ENCODE data around the gene KCNQ4. TPM values are rescaled to one million over a fixed set of nuclear protein-coding genes. Genes with fewer than 3 reads are reported as not detected.
A peak's percentile ranks its signal among the peaks of the same experiment; 100 is the strongest.

Gene KCNQ4
- total and polyA plus RNA-seq, 2 of the 4 experiments (the other 2 are of a cell fraction): 0.07 TPM; not detected in 1

DNA sequence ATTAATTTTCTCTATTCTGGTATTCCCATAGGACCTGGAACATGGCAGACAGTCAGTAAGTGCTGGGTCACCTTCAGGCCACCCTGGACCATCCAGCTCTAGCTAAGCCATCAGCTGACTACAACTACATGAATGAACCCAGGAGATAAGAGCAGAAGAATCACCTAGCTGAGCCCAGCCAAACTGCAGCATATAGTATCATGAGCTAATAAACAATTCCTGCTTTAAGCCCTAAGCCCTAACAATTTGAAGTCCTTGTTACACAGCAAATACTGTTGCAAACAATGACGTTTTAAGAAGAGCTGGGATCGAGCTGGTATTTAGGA, 92.8 kb downstream of the KCNQ4 start:
- H3K79me1 ChIP-seq (ENCODE audit: low read depth in 1 of 2, low read length in 2 of 2): no peaks in the 10 kb centered on the region; a peak in 2 of 4 replicates
- DNase-seq: no peak
- no peak overlapping the region for H3K9ac ChIP-seq (ENCODE audit: low read depth, low read length)
- intact Hi-C loops (cut with micrococcal nuclease) (no loop called here), in situ Hi-C loops (cut with MboI; ENCODE audit: low sequenced_read_pairs) (no loop called here), dilution Hi-C loops (cut with HindIII; ENCODE audit: low sequenced_read_pairs, unreplicated experiment) (no loop called here)
- H3K14ac ChIP-seq (replicated peaks; ENCODE audit: low read depth, low read length): peak overlapping the region; percentile 53
- H3K9me3 ChIP-seq (ENCODE audit: control insufficient read depth, insufficient read depth, low read length): peaks cover 4% of the 10 kb centered on the region; the same call in 1 of the 2 replicates
- POLR2A ChIA-PET (ENCODE audit: unreplicated experiment): no interaction called here
- H3K36me3 ChIP-seq (ENCODE audit: control insufficient read depth, insufficient read depth, low read length): no peaks in the 10 kb centered on the region
- no peak for TF ChIP-seq RCOR1 (IDR thresholded peaks at IDR 0.05; ENCODE audit: insufficient replicate concordance, low read length)
- TF ChIP-seq, protein P1, sequence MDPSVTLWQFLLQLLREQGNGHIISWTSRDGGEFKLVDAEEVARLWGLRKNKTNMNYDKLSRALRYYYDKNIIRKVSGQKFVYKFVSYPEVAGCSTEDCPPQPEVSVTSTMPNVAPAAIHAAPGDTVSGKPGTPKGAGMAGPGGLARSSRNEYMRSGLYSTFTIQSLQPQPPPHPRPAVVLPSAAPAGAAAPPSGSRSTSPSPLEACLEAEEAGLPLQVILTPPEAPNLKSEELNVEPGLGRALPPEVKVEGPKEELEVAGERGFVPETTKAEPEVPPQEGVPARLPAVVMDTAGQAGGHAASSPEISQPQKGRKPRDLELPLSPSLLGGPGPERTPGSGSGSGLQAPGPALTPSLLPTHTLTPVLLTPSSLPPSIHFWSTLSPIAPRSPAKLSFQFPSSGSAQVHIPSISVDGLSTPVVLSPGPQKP (IDR thresholded peaks at IDR 0.05; ENCODE audit: borderline replicate concordance, low read depth, low read length): no peak
- no peak for TF ChIP-seq NFE2L2 (IDR thresholded peaks at IDR 0.05; ENCODE audit: low read depth, low read length)
- TF ChIP-seq MAZ (IDR thresholded peaks at IDR 0.05; ENCODE audit: borderline replicate concordance, low read depth, low read length): no peak
- no peak for TF ChIP-seq POLR2A (IDR thresholded peaks at IDR 0.05; ENCODE audit: low read depth, low read length)
- TF ChIP-seq FOS (IDR thresholded peaks at IDR 0.05; ENCODE audit: low read depth, low read length): no peak
- no peak for TF ChIP-seq CEBPB (IDR thresholded peaks at IDR 0.05; ENCODE audit: low read depth, low read length)
- TF ChIP-seq, protein P2, sequence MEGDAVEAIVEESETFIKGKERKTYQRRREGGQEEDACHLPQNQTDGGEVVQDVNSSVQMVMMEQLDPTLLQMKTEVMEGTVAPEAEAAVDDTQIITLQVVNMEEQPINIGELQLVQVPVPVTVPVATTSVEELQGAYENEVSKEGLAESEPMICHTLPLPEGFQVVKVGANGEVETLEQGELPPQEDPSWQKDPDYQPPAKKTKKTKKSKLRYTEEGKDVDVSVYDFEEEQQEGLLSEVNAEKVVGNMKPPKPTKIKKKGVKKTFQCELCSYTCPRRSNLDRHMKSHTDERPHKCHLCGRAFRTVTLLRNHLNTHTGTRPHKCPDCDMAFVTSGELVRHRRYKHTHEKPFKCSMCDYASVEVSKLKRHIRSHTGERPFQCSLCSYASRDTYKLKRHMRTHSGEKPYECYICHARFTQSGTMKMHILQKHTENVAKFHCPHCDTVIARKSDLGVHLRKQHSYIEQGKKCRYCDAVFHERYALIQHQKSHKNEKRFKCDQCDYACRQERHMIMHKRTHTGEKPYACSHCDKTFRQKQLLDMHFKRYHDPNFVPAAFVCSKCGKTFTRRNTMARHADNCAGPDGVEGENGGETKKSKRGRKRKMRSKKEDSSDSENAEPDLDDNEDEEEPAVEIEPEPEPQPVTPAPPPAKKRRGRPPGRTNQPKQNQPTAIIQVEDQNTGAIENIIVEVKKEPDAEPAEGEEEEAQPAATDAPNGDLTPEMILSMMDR (conservative IDR thresholded peaks at IDR 0.05; ENCODE audit: low read depth, low read length): no peak
- no peak for TF ChIP-seq RAD21 (IDR thresholded peaks at IDR 0.05; ENCODE audit: low read length)
- TF ChIP-seq SMC3 (IDR thresholded peaks at IDR 0.05; ENCODE audit: low read depth, low read length): no peak
- TF ChIP-seq MAFK (IDR thresholded peaks at IDR 0.05; ENCODE audit: low read depth, low read length): no peak
- TF ChIP-seq CHD1 (IDR thresholded peaks at IDR 0.05; ENCODE audit: low read depth, low read length): no peak
- H3K27ac ChIP-seq (ENCODE audit: insufficient read depth, low read length): peak overlapping the region; percentile 51; the same call in 1 of the 2 replicates
- H3K4ac ChIP-seq (ENCODE audit: low read depth, low read length): peak overlapping the region; percentile 99; the same call in 1 of the 2 replicates
- peak overlapping the region; percentile 62; the same call in 1 of the 2 replicates for H3K18ac ChIP-seq (ENCODE audit: low read depth, low read length)
- H4K5ac ChIP-seq (ENCODE audit: low read depth, low read length): peak overlapping the region; percentile 28; the same call in 1 of the 2 replicates
- no peaks in the 10 kb centered on the region for H4K20me1 ChIP-seq (ENCODE audit: insufficient read depth, low read length)
- peak overlapping the region; percentile 97 for H2AK5ac ChIP-seq (ENCODE audit: low read depth, low read length)
- H3K4me3 ChIP-seq (ENCODE audit: insufficient read depth, low read depth, low read length): no peak overlapping the region
- H3K23ac ChIP-seq (ENCODE audit: low read depth, low read length): peak overlapping the region; percentile 11; the same call in 1 of the 2 replicates
- CTCF ChIA-PET: interaction anchor here (0.6 to 1.4 kb wide), 4 partner anchors 14 to 74 kb away, joined by 3 to 6 read pairs (median 4); partner anchors contain the start of gene CITED4
- no peaks in the 10 kb centered on the region for H3K27me3 ChIP-seq (ENCODE audit: control insufficient read depth, insufficient read depth, low read length)
- peak overlapping the region; percentile 93; the same call in 2 of the 3 replicates for H2BK15ac ChIP-seq (ENCODE audit: low read depth, low read length)
- H2BK20ac ChIP-seq (ENCODE audit: low read depth, low read length): peak overlapping the region; percentile 99; the same call in 1 of the 2 replicates
- H3K4me2 ChIP-seq (ENCODE audit: low read depth, low read length): no peak overlapping the region
- H2BK120ac ChIP-seq (ENCODE audit: low read depth, low read length): peak overlapping the region; percentile 99
- no CpG with 5 or more reads among the region's 2 CpGs for WGBS, 2 experiments (ENCODE audit: extremely low coverage in 2 of 2, insufficient read length in 1 of 2)
- H3K9me1 ChIP-seq (ENCODE audit: insufficient read depth, low read length): peaks cover 31% of the 10 kb centered on the region
- H3K56ac ChIP-seq (ENCODE audit: extremely low read depth, insufficient read depth, low read length): no peak overlapping the region
- no peak for ATAC-seq (ENCODE audit: low read depth)
- no peak overlapping the region for H2AFZ ChIP-seq (replicated peaks; ENCODE audit: low read length, poor library complexity)
- no peak overlapping the region for H2AK9ac ChIP-seq (replicated peaks; ENCODE audit: low read depth, low read length, poor library complexity)
- H4K91ac ChIP-seq (ENCODE audit: insufficient read depth, low read depth, low read length): peak overlapping the region; percentile 67; the same call in 1 of the 2 replicates
- peaks cover 13% of the 10 kb centered on the region for H3K4me1 ChIP-seq (ENCODE audit: control insufficient read depth, insufficient read depth, low read length)
- peak overlapping the region; percentile 97 for H2BK5ac ChIP-seq (ENCODE audit: low read depth, low read length, poor library complexity, severe bottlenecking)
- peak overlapping the region; percentile 38 to 97; a peak in 3 of 4 replicates for H4K8ac ChIP-seq (ENCODE audit: low read depth in 2 of 2, low read length in 2 of 2)
- BruUV-seq (replicated peaks): no TSS peak

All from IMR-90 (cell line).